Measurements from ENCODE around the gene UBE2D2. TPM values are rescaled to one million over a fixed set of nuclear protein-coding genes. Genes with fewer than 3 reads are reported as not detected.

The UBE2D2 gene
- polyA plus RNA-seq, 4 donors: 140 to 182 (median 155) TPM

DNA sequence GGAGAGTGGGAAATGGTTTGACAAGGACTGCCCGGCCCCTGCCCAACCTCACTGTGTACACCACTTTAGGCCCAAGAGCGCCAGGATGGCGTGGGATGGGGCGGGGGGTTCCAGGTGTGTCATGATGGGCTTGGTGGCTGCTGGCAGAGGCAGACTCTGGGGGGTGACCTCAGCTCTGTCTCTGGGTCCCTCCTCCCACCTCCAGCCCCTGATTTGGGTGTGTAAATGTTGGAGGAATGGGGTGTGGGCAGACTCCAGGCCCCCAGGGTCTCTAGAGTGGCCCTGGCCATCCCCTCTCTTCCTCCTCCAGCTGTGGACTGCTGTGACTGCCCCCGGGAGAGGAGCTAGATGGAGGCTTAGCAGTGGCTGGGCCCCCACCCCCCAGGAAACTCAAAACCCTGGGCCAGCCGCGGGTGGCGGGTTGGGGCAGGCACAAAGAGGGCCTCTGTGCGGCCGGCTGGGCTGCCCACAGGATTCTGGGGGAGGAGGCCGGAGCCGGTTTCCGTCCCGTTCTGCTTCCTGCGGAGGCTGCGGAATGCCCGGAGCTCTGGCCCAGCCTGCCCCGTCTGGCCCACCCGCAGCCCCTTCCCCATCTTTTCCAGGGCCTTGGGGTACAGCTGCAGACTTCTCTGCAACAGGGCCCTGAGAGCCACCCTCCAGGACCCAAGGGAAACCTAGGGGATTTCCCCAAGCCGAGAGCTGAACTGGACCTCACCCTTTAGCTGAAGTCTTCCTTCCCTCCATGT, 110.1 kb downstream of the UBE2D2 start:
- DNase-seq (ENCODE audit: low read depth in 4 of 4, low spot score in 2 of 4): no peak

DNA sequence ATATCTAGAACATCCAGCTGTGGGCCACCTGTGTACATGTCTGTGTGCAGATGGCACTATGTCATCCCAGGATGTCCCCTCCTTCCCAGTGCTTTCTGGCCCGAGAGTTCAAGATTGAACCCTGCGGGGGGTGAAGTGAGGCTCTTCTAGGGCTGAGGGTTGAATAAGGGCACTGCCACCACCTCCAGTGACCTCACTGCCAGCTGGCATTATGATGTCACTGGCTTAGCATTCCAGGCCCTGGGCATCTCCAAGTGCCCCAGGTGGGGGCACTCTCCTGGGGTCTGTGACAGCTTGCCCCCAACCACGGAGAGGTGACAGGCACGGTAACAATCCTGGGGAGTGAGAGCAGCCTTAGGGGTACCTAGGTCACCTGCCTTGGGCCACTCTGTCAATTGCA, 114.1 kb downstream of the UBE2D2 start:
- DNase-seq (ENCODE audit: low read depth in 4 of 4, low spot score in 2 of 4): no peak

DNA sequence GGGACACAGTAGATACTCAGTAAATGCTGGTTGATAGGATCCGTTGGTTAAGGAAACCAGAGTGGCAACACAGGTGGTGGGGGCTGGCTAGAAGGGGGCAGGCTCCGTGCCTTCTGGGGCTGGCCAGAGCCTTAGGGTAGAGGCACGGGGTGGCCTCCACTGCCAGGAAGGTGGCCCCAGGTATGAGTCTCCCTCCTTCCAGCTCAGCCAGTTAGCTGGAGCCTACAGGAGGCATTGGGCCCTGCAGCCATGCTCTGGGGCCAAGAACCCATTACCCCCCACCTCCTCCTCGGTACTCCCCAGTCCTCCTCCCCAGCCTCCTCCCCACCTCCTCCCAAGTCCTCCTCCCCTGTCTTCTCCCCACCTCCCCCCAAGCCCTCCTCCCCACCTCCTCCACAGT, 114.7 kb downstream of the UBE2D2 start:
- no peak for DNase-seq (ENCODE audit: low read depth in 4 of 4, low spot score in 2 of 4)

DNA sequence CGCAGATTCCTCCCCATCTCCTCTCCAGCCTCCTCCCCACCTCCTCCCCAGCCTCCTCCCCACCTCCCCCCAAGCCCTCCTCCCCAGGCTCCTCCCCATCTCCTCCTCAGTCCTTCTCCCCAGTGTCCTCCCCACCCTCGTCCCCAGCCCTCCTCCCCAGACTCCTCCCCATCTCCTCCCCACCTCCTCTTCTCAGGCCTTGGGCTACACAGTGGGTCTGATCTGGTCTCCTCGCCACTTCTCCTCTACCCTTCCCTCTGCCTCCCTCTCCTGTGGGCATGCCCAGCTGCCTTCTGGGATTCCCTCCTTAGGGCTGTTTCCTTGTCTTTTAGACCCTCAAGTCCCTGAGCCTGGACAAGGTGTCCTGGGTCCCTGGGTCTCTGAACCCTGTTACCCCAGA, 115.3 kb downstream of the UBE2D2 start:
- no peak for DNase-seq (ENCODE audit: low read depth in 4 of 4, low spot score in 2 of 4)

DNA sequence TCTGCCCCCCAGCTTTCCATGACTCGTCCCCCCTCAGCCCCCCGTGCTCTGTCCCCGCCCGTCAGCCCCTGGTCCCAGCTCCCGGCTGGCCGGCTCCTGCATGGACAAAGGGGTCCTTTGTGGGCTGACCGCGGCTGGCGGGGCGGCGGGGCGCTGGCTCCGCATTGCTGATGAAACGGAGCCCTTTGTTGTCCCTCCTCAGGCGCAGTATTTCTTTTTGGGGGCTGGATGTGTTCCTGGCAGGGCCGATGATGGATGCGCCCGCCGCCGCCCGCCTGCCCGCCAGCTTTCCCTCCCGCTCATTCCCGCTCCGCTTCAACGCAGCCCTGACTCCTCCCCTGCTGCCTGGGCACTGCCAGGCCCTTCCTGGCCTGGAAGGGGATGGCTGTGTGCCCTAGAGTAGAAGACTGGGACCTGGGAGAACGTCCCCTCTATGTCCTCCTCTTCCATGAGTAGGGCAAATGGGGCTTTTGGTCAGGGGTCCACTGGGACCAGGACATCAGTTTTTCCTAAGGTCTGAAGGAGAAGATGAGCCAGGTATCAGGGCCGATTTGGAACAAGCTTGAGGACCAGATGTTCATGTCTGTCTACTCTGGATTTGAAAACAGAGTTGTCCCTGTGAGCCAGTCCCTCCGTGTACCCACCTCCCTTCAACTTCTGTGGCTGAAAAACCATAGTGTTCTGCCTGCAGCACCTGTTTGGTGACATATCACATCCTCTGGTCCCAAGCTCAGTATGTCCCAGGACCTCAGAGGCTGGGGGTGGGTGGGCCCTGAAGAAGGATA, 116.0 kb downstream of the UBE2D2 start:
- DNase-seq (ENCODE audit: low read depth in 4 of 4, low spot score in 2 of 4): no peak

Other genes with a start within 250 kb of the UBE2D2 start
- 100 to 1,000 TPM; 152 to 194 (median 167) TPM for gene PAIP2, start 219.5 kb upstream of the UBE2D2 start, polyA plus RNA-seq (ENCODE audit: insufficient read length in 4 of 4)
- 10 to 100 TPM; 10.1 to 20.7 (median 14.5) TPM for gene SLC23A1, start 178.0 kb upstream of the UBE2D2 start, polyA plus RNA-seq (ENCODE audit: insufficient read length in 4 of 4)
- gene MZB1, start 171.4 kb upstream of the UBE2D2 start, polyA plus RNA-seq (ENCODE audit: insufficient read length in 4 of 4): 1 to 10 TPM in 1 of 4 donors, under 1 TPM in 3; 0.19 to 1.3 (median 0.60) TPM
- gene PROB1, start 166.2 kb upstream of the UBE2D2 start, polyA plus RNA-seq (ENCODE audit: insufficient read length in 4 of 4): 1 to 10 TPM; 1.7 to 3.5 (median 3.0) TPM
- gene SPATA24, start 157.2 kb upstream of the UBE2D2 start, polyA plus RNA-seq (ENCODE audit: insufficient read length in 4 of 4): 10 to 100 TPM; 13.1 to 17.1 (median 14.0) TPM
- 10 to 100 TPM; 21.5 to 29.7 (median 28.3) TPM for gene DNAJC18, start 121.8 kb upstream of the UBE2D2 start, polyA plus RNA-seq (ENCODE audit: insufficient read length in 4 of 4)
- 10 to 100 TPM; 20.3 to 30.4 (median 23.9) TPM for gene ECSCR, start 98.6 kb upstream of the UBE2D2 start, polyA plus RNA-seq (ENCODE audit: insufficient read length in 4 of 4)
- gene SMIM33, start 90.3 kb upstream of the UBE2D2 start, polyA plus RNA-seq (ENCODE audit: insufficient read length in 4 of 4): under 1 TPM in 1 of 4 donors, not detected in 3; 0.03 TPM
- 10 to 100 TPM; 29.7 to 37.1 (median 34.6) TPM for gene STING1, start 78.6 kb upstream of the UBE2D2 start, polyA plus RNA-seq (ENCODE audit: insufficient read length in 4 of 4)
- 100 to 1,000 TPM; 212 to 238 (median 220) TPM for gene CXXC5, start 87.0 kb downstream of the UBE2D2 start, polyA plus RNA-seq (ENCODE audit: insufficient read length in 4 of 4)
- gene PSD2, start 234.5 kb downstream of the UBE2D2 start, polyA plus RNA-seq (ENCODE audit: insufficient read length in 4 of 4): 1 to 10 TPM; 1.7 to 2.8 (median 2.0) TPM

Measured in left renal cortex interstitium (tissue), 4 donors.